ENCODE results near the gene MEGF8. TPM values are rescaled to one million over a fixed set of nuclear protein-coding genes. Genes with fewer than 3 reads are reported as not detected.

MEGF8 gene
- total and polyA plus RNA-seq, 3 experiments from 2014 or later: 0.41 to 10.6 (median 10.2) TPM

GRCh38 chr19:42378225-42379215 lies 53.1 kb downstream of the MEGF8 start:
- Mint-ChIP-seq H3K4me3 (no peak overlapping the region), H3K27ac (no peak overlapping the region), H3K9me3 (no peaks in the 10 kb centered on the region), H3K36me3 (peaks cover 0 to 12% (median 3%) of the 10 kb centered on the region in 3 donors), H3K4me1 (peaks cover 0 to 2% (median 0%) of the 10 kb centered on the region in 3 donors), H3K27me3 (peaks cover 9 to 29% of the 10 kb centered on the region in 2 donors)
- H3K9me3 ChIP-seq (ENCODE audit: low read length): no peaks in the 10 kb centered on the region
- POLR2A ChIA-PET: no interaction called here
- H3K27ac ChIP-seq (ENCODE audit: low read depth, low read length): no peak overlapping the region
- no peaks in the 10 kb centered on the region for H3K4me1 ChIP-seq (ENCODE audit: insufficient read depth, low read length)
- H3K4me3 ChIP-seq (ENCODE audit: low read length): no peak overlapping the region
- no peaks in the 10 kb centered on the region for H3K27me3 ChIP-seq (ENCODE audit: insufficient read depth, low read length, poor library complexity, severe bottlenecking)
- H3K36me3 ChIP-seq (ENCODE audit: insufficient read depth, low read length): no peaks in the 10 kb centered on the region
- CTCF ChIA-PET: interaction anchor here (1.3 to 1.4 kb wide), 2 partner anchors 23 to 270 kb away, joined by 3 to 4 read pairs; no protein-coding TSS in a partner anchor
- DNase-seq: no peak

GRCh38 chr19:42380155-42380554 lies 54.7 kb downstream of the MEGF8 start:
- no peak overlapping the region for H3K27ac Mint-ChIP-seq
- Histone ChIP-seq H3K27me3 (ENCODE audit: insufficient read depth, low read length, poor library complexity, severe bottlenecking) (no peaks in the 10 kb centered on the region), H3K4me1 (ENCODE audit: insufficient read depth, low read length) (no peaks in the 10 kb centered on the region), H3K36me3 (ENCODE audit: insufficient read depth, low read length) (no peaks in the 10 kb centered on the region), H3K4me3 (ENCODE audit: low read length) (no peak overlapping the region), H3K9me3 (ENCODE audit: low read length) (no peaks in the 10 kb centered on the region), H3K27ac (ENCODE audit: low read depth, low read length) (no peak overlapping the region)
- no peak for DNase-seq
- H3K27me3 Mint-ChIP-seq: peaks cover 11 to 29% of the 10 kb centered on the region in 2 donors
- ChIA-PET POLR2A (no interaction called here), CTCF (interaction anchor here (1.3 kb wide), 1 partner anchor 271 kb away, joined by 3 read pairs; no protein-coding TSS in a partner anchor)
- no peaks in the 10 kb centered on the region for H3K9me3 Mint-ChIP-seq
- no peak overlapping the region for H3K4me3 Mint-ChIP-seq
- peaks cover 0 to 5% (median under 1%) of the 10 kb centered on the region in 3 donors for H3K36me3 Mint-ChIP-seq
- peaks cover 0 to 2% (median 0%) of the 10 kb centered on the region in 3 donors for H3K4me1 Mint-ChIP-seq

- Histone ChIP-seq H3K9me3 (ENCODE audit: low read length) (no peaks in the 10 kb centered on the region), H3K27ac (ENCODE audit: low read depth, low read length) (no peak overlapping the region), H3K27me3 (ENCODE audit: insufficient read depth, low read length, poor library complexity, severe bottlenecking) (peaks cover 4% of the 10 kb centered on the region), H3K36me3 (ENCODE audit: insufficient read depth, low read length) (no peaks in the 10 kb centered on the region), H3K4me1 (ENCODE audit: insufficient read depth, low read length) (peaks cover 6% of the 10 kb centered on the region), H3K4me3 (ENCODE audit: low read length) (no peak overlapping the region)
- ChIA-PET CTCF (interaction anchor here (1.0 to 2.4 kb wide), 4 partner anchors 10 to 53 kb away, joined by 3 to 11 read pairs (median 4); no protein-coding TSS in a partner anchor), POLR2A (no interaction called here)
- Mint-ChIP-seq H3K27me3 (peaks cover 30 to 50% of the 10 kb centered on the region in 2 donors), H3K4me3 (peak overlapping the region; percentile 26 to 79 (median 50)), H3K36me3 (no peaks in the 10 kb centered on the region), H3K4me1 (peaks cover 5 to 7% (median 6%) of the 10 kb centered on the region in 3 donors), H3K27ac (peak overlapping the region in 2 of 8 donors; percentile 3 to 70), H3K9me3 (no peaks in the 10 kb centered on the region)
- DNase-seq: peak; percentile 47 to 68 (median 56)
These were observed 61.7 kb downstream of the MEGF8 start for GRCh38 chr19:42386974-42387707.

GRCh38 chr19:42388851-42389489 lies 63.5 kb downstream of the MEGF8 start:
- Histone ChIP-seq H3K9me3 (ENCODE audit: low read length) (no peaks in the 10 kb centered on the region), H3K27ac (ENCODE audit: low read depth, low read length) (no peak overlapping the region), H3K27me3 (ENCODE audit: insufficient read depth, low read length, poor library complexity, severe bottlenecking) (peaks cover 4% of the 10 kb centered on the region), H3K4me3 (ENCODE audit: low read length) (no peak overlapping the region), H3K36me3 (ENCODE audit: insufficient read depth, low read length) (no peaks in the 10 kb centered on the region), H3K4me1 (ENCODE audit: insufficient read depth, low read length) (peaks cover 6% of the 10 kb centered on the region)
- no peak overlapping the region for H3K27ac Mint-ChIP-seq
- peak overlapping the region in 1 of 7 donors; percentile 38 for H3K4me3 Mint-ChIP-seq
- H3K36me3 Mint-ChIP-seq: no peaks in the 10 kb centered on the region
- no peak for DNase-seq
- H3K4me1 Mint-ChIP-seq: peaks cover 5 to 7% (median 6%) of the 10 kb centered on the region in 3 donors
- POLR2A ChIA-PET: no interaction called here
- H3K9me3 Mint-ChIP-seq: no peaks in the 10 kb centered on the region
- H3K27me3 Mint-ChIP-seq: peaks cover 30 to 37% of the 10 kb centered on the region in 2 donors
- CTCF ChIA-PET: interaction anchor here (0.7 kb wide), 1 partner anchor 12 kb away, joined by 3 read pairs; no protein-coding TSS in a partner anchor

GRCh38 chr19:42389899-42390298 lies 64.5 kb downstream of the MEGF8 start, which contains the start of gene CNFN:
Gene CNFN, minus strand, starts transcription at chr19:42390297. Its CDS starts 1,260 bp downstream, at chr19:42389037.
- Histone ChIP-seq H3K27me3 (ENCODE audit: insufficient read depth, low read length, poor library complexity, severe bottlenecking) (peaks cover 4% of the 10 kb centered on the region), H3K36me3 (ENCODE audit: insufficient read depth, low read length) (no peaks in the 10 kb centered on the region), H3K27ac (ENCODE audit: low read depth, low read length) (no peak within 1 kb of the TSS), H3K4me3 (ENCODE audit: low read length) (no peak within 1 kb of the TSS), H3K4me1 (ENCODE audit: insufficient read depth, low read length) (peaks cover 6% of the 10 kb centered on the region), H3K9me3 (ENCODE audit: low read length) (no peaks in the 10 kb centered on the region)
- CTCF ChIA-PET: interaction anchor here (0.7 kb wide), 1 partner anchor 11 kb away, joined by 3 read pairs; no protein-coding TSS in a partner anchor
- H3K27me3 Mint-ChIP-seq: peaks cover 28 to 37% of the 10 kb centered on the region in 2 donors
- no peaks in the 10 kb centered on the region for H3K36me3 Mint-ChIP-seq
- POLR2A ChIA-PET: no interaction called here
- no peaks in the 10 kb centered on the region for H3K9me3 Mint-ChIP-seq
- H3K4me1 Mint-ChIP-seq: peaks cover 5 to 7% (median 6%) of the 10 kb centered on the region in 3 donors
- no peak for DNase-seq
- no peak within 1 kb of the TSS for H3K4me3 Mint-ChIP-seq
- peak within 1 kb of the TSS in 1 of 8 donors; percentile 25 for H3K27ac Mint-ChIP-seq

- ChIA-PET POLR2A (no interaction called here), CTCF (no interaction called here)
- Histone ChIP-seq H3K9me3 (ENCODE audit: low read length) (no peaks in the 10 kb centered on the region), H3K27me3 (ENCODE audit: insufficient read depth, low read length, poor library complexity, severe bottlenecking) (peaks cover 4% of the 10 kb centered on the region), H3K27ac (ENCODE audit: low read depth, low read length) (no peak overlapping the region), H3K4me1 (ENCODE audit: insufficient read depth, low read length) (peaks cover 6% of the 10 kb centered on the region), H3K36me3 (ENCODE audit: insufficient read depth, low read length) (no peaks in the 10 kb centered on the region), H3K4me3 (ENCODE audit: low read length) (no peak overlapping the region)
- Mint-ChIP-seq H3K36me3 (no peaks in the 10 kb centered on the region), H3K4me1 (peaks cover 7 to 11% (median 9%) of the 10 kb centered on the region in 3 donors), H3K9me3 (no peaks in the 10 kb centered on the region), H3K27me3 (peaks cover 19 to 26% of the 10 kb centered on the region in 2 donors), H3K4me3 (no peak overlapping the region), H3K27ac (no peak overlapping the region)
- DNase-seq: no peak
These were observed 66.7 kb downstream of the MEGF8 start for GRCh38 chr19:42392165-42392564.

- no peaks in the 10 kb centered on the region for H3K36me3 ChIP-seq (ENCODE audit: insufficient read depth, low read length)
- Mint-ChIP-seq H3K9me3 (no peaks in the 10 kb centered on the region), H3K4me1 (peaks cover 23 to 30% (median 28%) of the 10 kb centered on the region in 3 donors), H3K36me3 (no peaks in the 10 kb centered on the region), H3K4me3 (no peak overlapping the region), H3K27ac (peak overlapping the region in 3 of 8 donors; percentile 5 to 88 (median 24)), H3K27me3 (peaks cover 11 to 17% of the 10 kb centered on the region in 2 donors)
- H3K4me1 ChIP-seq (ENCODE audit: insufficient read depth, low read length): peaks cover 16% of the 10 kb centered on the region
- POLR2A ChIA-PET: no interaction called here
- H3K9me3 ChIP-seq (ENCODE audit: low read length): no peaks in the 10 kb centered on the region
- no peak overlapping the region for H3K27ac ChIP-seq (ENCODE audit: low read depth, low read length)
- H3K27me3 ChIP-seq (ENCODE audit: insufficient read depth, low read length, poor library complexity, severe bottlenecking): no peaks in the 10 kb centered on the region
- CTCF ChIA-PET: interaction anchor here (1.2 to 1.6 kb wide), 2 partner anchors 9 to 16 kb away, joined by 3 read pairs; no protein-coding TSS in a partner anchor
- H3K4me3 ChIP-seq (ENCODE audit: low read length): no peak overlapping the region
- no peak for DNase-seq
These were observed 69.3 kb downstream of the MEGF8 start for GRCh38 chr19:42394751-42395150.
